Activated CD4-positive, alpha-beta T cell treated with anti-CD3 and anti-CD28 coated beads, Interleukin-2, amount 50 U/mL, for 24 hours (primary cell): ENCODE measurements around the gene TAF1.
A peak's percentile ranks its signal among the peaks of the same experiment; 100 is the strongest.
"Not testable (repeated sequence)": the region's sequence is repeated elsewhere in the genome, so short reads cannot be mapped to it uniquely, and the experiment has no call there.

Source experiments
- DNase-seq, 2 donors: peaks; one replicate each; pipeline ENCODE4 v3.0.0-alpha.2; 2020; ENCODE audit warnings: low read depth in 1 of 2, low spot score in 1 of 2

The TAF1 gene, protein sequence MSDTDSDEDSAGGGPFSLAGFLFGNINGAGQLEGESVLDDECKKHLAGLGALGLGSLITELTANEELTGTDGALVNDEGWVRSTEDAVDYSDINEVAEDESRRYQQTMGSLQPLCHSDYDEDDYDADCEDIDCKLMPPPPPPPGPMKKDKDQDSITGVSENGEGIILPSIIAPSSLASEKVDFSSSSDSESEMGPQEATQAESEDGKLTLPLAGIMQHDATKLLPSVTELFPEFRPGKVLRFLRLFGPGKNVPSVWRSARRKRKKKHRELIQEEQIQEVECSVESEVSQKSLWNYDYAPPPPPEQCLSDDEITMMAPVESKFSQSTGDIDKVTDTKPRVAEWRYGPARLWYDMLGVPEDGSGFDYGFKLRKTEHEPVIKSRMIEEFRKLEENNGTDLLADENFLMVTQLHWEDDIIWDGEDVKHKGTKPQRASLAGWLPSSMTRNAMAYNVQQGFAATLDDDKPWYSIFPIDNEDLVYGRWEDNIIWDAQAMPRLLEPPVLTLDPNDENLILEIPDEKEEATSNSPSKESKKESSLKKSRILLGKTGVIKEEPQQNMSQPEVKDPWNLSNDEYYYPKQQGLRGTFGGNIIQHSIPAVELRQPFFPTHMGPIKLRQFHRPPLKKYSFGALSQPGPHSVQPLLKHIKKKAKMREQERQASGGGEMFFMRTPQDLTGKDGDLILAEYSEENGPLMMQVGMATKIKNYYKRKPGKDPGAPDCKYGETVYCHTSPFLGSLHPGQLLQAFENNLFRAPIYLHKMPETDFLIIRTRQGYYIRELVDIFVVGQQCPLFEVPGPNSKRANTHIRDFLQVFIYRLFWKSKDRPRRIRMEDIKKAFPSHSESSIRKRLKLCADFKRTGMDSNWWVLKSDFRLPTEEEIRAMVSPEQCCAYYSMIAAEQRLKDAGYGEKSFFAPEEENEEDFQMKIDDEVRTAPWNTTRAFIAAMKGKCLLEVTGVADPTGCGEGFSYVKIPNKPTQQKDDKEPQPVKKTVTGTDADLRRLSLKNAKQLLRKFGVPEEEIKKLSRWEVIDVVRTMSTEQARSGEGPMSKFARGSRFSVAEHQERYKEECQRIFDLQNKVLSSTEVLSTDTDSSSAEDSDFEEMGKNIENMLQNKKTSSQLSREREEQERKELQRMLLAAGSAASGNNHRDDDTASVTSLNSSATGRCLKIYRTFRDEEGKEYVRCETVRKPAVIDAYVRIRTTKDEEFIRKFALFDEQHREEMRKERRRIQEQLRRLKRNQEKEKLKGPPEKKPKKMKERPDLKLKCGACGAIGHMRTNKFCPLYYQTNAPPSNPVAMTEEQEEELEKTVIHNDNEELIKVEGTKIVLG (N-terminal part only)

GRCh38 chrX:71365875-71366673 lies at the start of gene TAF1:
TAF1 (plus strand) TSS chrX:71366357; CDS start chrX:71366375, 18 bp downstream.
- peak; percentile 61 to 87 for DNase-seq

GRCh38 chrX:71316959-71317358 lies 49.2 kb upstream of the TAF1 start:
- not testable (repeated sequence) for DNase-seq

- DNase-seq: no peak
Observed at GRCh38 chrX:71320126-71320525, 46.0 kb upstream of the TAF1 start.

GRCh38 chrX:71321731-71322130 lies 44.4 kb upstream of the TAF1 start:
- no peak for DNase-seq

GRCh38 chrX:71324452-71324851 lies 41.7 kb upstream of the TAF1 start:
- DNase-seq: not testable (repeated sequence)

GRCh38 chrX:71326394-71326793 lies 39.8 kb upstream of the TAF1 start:
- DNase-seq: no peak

DNA sequence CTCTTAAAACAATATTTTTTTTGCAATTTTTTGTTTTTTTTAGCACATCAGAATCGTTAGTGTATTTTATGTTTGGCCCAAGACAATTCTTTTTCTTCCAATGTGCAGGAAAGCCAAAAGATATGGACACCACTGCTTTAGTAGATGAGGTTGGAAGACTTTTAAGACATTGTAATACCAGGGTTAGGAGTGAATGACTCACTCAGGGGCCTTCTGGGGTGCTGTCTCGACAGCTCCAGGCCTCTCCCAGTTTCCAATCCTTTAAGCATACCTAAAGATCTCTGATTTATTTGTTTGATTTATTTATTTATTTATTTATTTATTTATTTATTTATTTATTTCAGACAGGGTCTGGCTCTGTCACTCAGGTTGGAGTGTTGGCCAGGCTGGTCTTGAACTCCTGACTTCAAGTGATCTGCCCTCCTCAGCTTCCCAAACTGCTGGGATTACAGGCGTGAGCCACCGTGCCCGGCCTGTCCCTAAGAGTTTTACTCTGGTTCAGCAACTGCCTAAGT lies 16.9 kb upstream of the TAF1 start:
- not testable (repeated sequence) for DNase-seq

GRCh38 chrX:71349867-71350266 lies 16.3 kb upstream of the TAF1 start:
- DNase-seq: not testable (repeated sequence)

GRCh38 chrX:71352439-71352838 lies 13.7 kb upstream of the TAF1 start:
- DNase-seq: not testable (repeated sequence)

- DNase-seq: no peak
Observed at GRCh38 chrX:71364221-71364620, 1.9 kb upstream of the TAF1 start.

GRCh38 chrX:71365356-71365874 lies 742 bp upstream of the TAF1 start:
- DNase-seq: no peak

GRCh38 chrX:71366674-71367256 lies 608 bp downstream of the TAF1 start:
- peak in 1 of 2 donors; percentile 7 for DNase-seq

DNA sequence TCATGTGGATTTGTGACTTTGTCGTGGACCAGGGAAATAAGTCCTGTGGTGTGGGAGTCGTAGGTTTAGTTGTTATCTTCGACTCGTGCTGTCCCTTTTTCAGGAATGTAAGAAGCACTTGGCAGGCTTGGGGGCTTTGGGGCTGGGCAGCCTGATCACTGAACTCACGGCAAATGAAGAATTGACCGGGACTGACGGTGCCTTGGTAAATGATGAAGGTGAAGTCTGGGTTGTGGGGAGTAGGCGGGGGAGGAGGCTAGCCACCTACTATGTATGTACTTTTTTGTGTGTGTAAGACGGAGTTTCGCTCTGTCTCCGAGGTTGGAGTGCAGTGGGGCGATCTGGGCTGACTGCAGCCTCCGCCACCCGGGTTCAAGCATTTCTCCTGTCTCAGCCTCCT lies 1.2 kb downstream of the TAF1 start:
- DNase-seq: no peak

GRCh38 chrX:71372388-71372787 lies 6.2 kb downstream of the TAF1 start:
- DNase-seq: no peak

GRCh38 chrX:71378732-71379131 lies 12.6 kb downstream of the TAF1 start:
- DNase-seq: no peak

- not testable (repeated sequence) for DNase-seq
Observed at GRCh38 chrX:71391725-71392124, 25.6 kb downstream of the TAF1 start.

DNA sequence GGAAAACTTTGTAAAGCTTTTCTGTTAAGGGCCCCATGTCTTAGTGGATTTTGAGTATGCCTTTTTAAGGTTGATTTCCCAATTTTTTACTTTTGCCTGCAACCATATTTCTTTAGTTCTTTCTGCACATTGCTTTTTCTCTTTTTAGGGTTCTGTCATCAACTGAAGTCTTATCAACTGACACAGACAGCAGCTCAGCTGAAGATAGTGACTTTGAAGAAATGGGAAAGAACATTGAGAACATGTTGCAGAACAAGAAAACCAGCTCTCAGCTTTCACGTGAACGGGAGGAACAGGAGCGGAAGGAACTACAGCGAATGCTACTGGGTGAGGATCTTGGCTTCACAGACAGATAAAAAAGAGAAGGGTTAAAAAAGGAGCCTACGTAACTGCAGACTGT lies 27.8 kb downstream of the TAF1 start:
- DNase-seq: no peak

GRCh38 chrX:71396576-71396975 lies 30.4 kb downstream of the TAF1 start:
- DNase-seq: no peak

DNA sequence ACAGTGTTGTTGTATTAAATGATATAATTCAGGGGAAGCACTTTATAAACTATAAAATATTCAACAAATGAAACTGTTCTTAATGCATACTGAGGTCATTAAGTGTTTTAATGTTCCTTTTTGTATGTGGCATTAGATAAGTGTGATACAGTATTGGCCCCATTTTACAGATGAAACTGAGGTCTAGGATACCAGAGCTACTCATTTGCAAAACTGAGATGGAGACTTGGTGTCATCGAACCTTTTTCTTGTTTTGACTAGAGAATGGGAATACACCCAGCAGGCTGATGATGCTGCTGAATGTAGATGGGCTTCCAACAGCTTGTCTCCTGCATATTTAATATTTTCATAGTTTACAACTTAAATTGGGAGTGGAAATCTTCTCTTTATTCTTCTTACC lies 34.6 kb downstream of the TAF1 start:
- DNase-seq: no peak
